H1 (cell line): ENCODE data around the gene CFAP65. TPM values are rescaled to one million over a fixed set of nuclear protein-coding genes. Genes with fewer than 3 reads are reported as not detected.

Source experiments
- ASH2L ChIP-seq: fragments of 200-600, 300-600 bp; sonication (generic); IDR thresholded peaks from one replicate; pipeline ENCODE4 v1.7.1; 2017; ENCODE audit warnings: low read length
- CHD7 ChIP-seq: fragments of 300-600 bp; sonication (generic); IDR thresholded peaks from 2 replicates; pipeline ENCODE4 v1.7.1; 2012; ENCODE audit warnings: low read length, moderate library complexity, mild to moderate bottlenecking, inconsistent platforms; ENCODE audit not compliant: insufficient replicate concordance
- POLR2A ChIP-seq, 2 experiments: IDR thresholded peaks; 1 replicate in 1 of 2; 2 replicates in 1 of 2; pipeline ENCODE4 v1.6.1; 2011; ENCODE audit warnings: low read depth in 2 of 2, low read length in 2 of 2, mild to moderate bottlenecking in 2 of 2; ENCODE audit errors: control extremely low read depth in 1 of 2
- polyA plus RNA-seq, 7 experiments: library from polyadenylated mRNA; depleted of rRNA in 3 of 7; stranded (reverse) in 5 of 7; unstranded in 2 of 7; fragments of >200 nt in 5 of 7; fragments of 200-250 nt in 2 of 7; gene quantifications; 1 replicate in 5 of 7; 2 replicates in 1 of 7; 4 replicates in 1 of 7; pipeline versions ENCODE4 v1.2.1 to v1.2.3, GENCODE V29; 2011 to 2013; ENCODE audit warnings: missing spikeins in 2 of 7, mixed read lengths in 2 of 7
- total RNA-seq: library from RNA; stranded (reverse); fragmentation: NEBNext Ultra II Directional; extraction: Animal tissue kit (Norgen Biotek cat#: 25700); gene quantifications from 2 replicates; pipeline ENCODE4 v1.2.1, GENCODE V29; 2021

CFAP65 gene
- total and polyA plus RNA-seq, 2 of the 8 experiments (the other 6 are each of a cell fraction or from before 2014, with no cell fraction given): 0.19 to 0.45 TPM

- no peak for TF ChIP-seq CHD7
- no peak for TF ChIP-seq POLR2A (IDR thresholded peaks at IDR 0.05; ENCODE audit: control extremely low read depth in 1 of 2, low read depth in 2 of 2, low read length in 2 of 2)
- TF ChIP-seq ASH2L: no peak
Observed at GRCh38 chr2:219084791-219085190, 43.5 kb upstream of the CFAP65 start (continued).
